Measurements from ENCODE around the gene SLC24A3.

DNA sequence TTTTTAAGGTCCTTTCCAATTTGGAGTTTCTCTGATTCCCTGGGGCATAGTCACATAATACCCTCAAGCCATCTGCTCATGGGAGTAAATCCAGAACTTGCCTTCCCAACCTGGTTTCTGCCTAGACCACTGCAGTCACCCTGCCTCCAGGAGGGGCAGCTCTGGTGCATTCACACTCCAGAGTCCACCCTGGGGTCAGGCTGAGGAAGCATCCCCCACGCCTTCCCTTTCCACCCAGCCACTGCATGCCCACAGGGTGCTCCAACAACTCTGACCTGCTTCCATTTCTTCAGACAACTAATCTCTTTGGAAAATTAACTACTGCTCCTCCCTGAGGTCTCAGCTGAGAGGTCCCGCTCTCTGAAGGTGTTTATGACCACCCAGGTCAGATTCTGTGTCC lies 334.2 kb downstream of the SLC24A3 start:
- TF ChIP-seq, protein P1, sequence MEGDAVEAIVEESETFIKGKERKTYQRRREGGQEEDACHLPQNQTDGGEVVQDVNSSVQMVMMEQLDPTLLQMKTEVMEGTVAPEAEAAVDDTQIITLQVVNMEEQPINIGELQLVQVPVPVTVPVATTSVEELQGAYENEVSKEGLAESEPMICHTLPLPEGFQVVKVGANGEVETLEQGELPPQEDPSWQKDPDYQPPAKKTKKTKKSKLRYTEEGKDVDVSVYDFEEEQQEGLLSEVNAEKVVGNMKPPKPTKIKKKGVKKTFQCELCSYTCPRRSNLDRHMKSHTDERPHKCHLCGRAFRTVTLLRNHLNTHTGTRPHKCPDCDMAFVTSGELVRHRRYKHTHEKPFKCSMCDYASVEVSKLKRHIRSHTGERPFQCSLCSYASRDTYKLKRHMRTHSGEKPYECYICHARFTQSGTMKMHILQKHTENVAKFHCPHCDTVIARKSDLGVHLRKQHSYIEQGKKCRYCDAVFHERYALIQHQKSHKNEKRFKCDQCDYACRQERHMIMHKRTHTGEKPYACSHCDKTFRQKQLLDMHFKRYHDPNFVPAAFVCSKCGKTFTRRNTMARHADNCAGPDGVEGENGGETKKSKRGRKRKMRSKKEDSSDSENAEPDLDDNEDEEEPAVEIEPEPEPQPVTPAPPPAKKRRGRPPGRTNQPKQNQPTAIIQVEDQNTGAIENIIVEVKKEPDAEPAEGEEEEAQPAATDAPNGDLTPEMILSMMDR (IDR thresholded peaks at IDR 0.05): no peak
- no peak for TF ChIP-seq POLR2A (IDR thresholded peaks at IDR 0.05)
